K562 (cell line): ENCODE data around the gene MYB. TPM values are rescaled to one million over a fixed set of nuclear protein-coding genes. Genes with fewer than 3 reads are reported as not detected.

Source experiments
- ATAC-seq: fragments of 200-7000 bp; cut with Tn5 transposase; 3 replicates; pipeline ENCODE4 v1.9.1; 2020; ENCODE audit warnings: moderate library complexity
- BruUV-seq: library from RNA; stranded (reverse); fragments of 400-500 nt; replicated peaks from 2 replicates; lab custom pipeline; 2021; lab: Mats Ljungman, UMichigan
- CTCF ChIA-PET: fragments of 300-600 bp; formaldehyde crosslinking; extraction: SDS; loops from one replicate; lab custom pipeline; 2021; ENCODE audit warnings: low intra/inter-chr PET ratio; lab: Yijun Ruan, JAX
- POLR2A ChIA-PET: fragments of 300-600, 350-650 bp; sonication (Branson Sonifier 250); formaldehyde crosslinking; extraction: SDS; loops from one replicate; lab custom pipeline; 2021; ENCODE audit warnings: antibody characterized with exemption, inconsistent platforms; lab: Yijun Ruan, JAX
- DNase-seq, 4 experiments: peaks; one replicate each; pipeline versions ENCODE4 v3.0.0 to v3.0.0-alpha.2; 2011 to 2018; ENCODE audit warnings: low spot score in 3 of 4, mixed read lengths in 3 of 4; ENCODE audit errors: extremely low read depth in 1 of 4
- FAIRE-seq: peaks from 2 replicates; lab custom pipeline; 2011; peaks lifted over from hg19 to GRCh38; lab: Jason Lieb, UNC
- H2AFZ ChIP-seq: 2 replicates; pipeline ENCODE4 v1.6.0; 2011; ENCODE audit warnings: low read depth, low read length, control low read depth, inconsistent platforms
- H3K27ac ChIP-seq: fragments of 200-600 bp; 3 replicates; pipeline ENCODE4 v1.8.0; 2011; ENCODE audit warnings: low read depth, mild to moderate bottlenecking, control low read depth, inconsistent platforms, low read length, moderate library complexity, mixed read lengths; ENCODE audit errors: extremely low read depth
- H3K27me3 ChIP-seq, 2 experiments: fragments of 300-600 bp in 1 of 2; 2 replicates in 1 of 2; 3 replicates in 1 of 2; pipeline versions ENCODE4 v1.6.0 to v1.8.0; 2011; ENCODE audit warnings: inconsistent platforms in 2 of 2, low read length in 2 of 2, mild to moderate bottlenecking in 1 of 2, mixed read lengths in 1 of 2, moderate library complexity in 1 of 2; ENCODE audit not compliant: control insufficient read depth in 2 of 2, insufficient read depth in 2 of 2
- H3K36me3 ChIP-seq: fragments of 300-600 bp; 3 replicates; pipeline ENCODE4 v1.8.0; 2011; ENCODE audit warnings: mild to moderate bottlenecking, low read length, inconsistent platforms; ENCODE audit not compliant: control insufficient read depth, insufficient read depth
- H3K4me1 ChIP-seq, 2 experiments: fragments of 200-600 bp in 1 of 2; replicated peaks in 1 of 2; 2 replicates in 1 of 2; 3 replicates in 1 of 2; pipeline versions ENCODE4 v1.5.1 to v1.8.0; 2011; ENCODE audit warnings: inconsistent platforms in 2 of 2, low read length in 2 of 2, mild to moderate bottlenecking in 1 of 2, mixed read lengths in 1 of 2, moderate library complexity in 1 of 2; ENCODE audit not compliant: control insufficient read depth in 2 of 2, insufficient read depth in 2 of 2
- H3K4me2 ChIP-seq: 2 replicates; pipeline ENCODE4 v1.6.1; 2011; ENCODE audit warnings: low read length, control low read depth, inconsistent platforms, mixed read lengths; ENCODE audit not compliant: insufficient read depth
- H3K4me3 ChIP-seq: fragments of 200-600 bp; sonication (generic), shearing (Covaris generic); 2 replicates; pipeline ENCODE4 v1.5.1; 2016; ENCODE audit warnings: control low read depth, inconsistent platforms
- H3K79me2 ChIP-seq: fragments of 200-600 bp; 3 replicates; pipeline ENCODE4 v1.8.0; 2011; ENCODE audit warnings: low read length, inconsistent platforms; ENCODE audit not compliant: control insufficient read depth, insufficient read depth
- H3K9ac ChIP-seq, 2 experiments: 2 replicates each; pipeline versions ENCODE4 v1.6.0 to v1.6.1; 2011; ENCODE audit warnings: low read depth in 2 of 2, low read length in 2 of 2, control low read depth in 1 of 2, inconsistent platforms in 1 of 2, mild to moderate bottlenecking in 1 of 2, mixed read lengths in 1 of 2; ENCODE audit not compliant: insufficient read depth in 1 of 2
- H3K9me1 ChIP-seq: one replicate; pipeline ENCODE4 v1.6.0; 2011; ENCODE audit warnings: inconsistent platforms, mild to moderate bottlenecking, low read length, moderate library complexity; ENCODE audit not compliant: control insufficient read depth, insufficient read depth
- H3K9me3 ChIP-seq: replicated peaks from 2 replicates; pipeline ENCODE4 v1.5.1; 2011; ENCODE audit warnings: low read depth, low read length, inconsistent platforms; ENCODE audit not compliant: control insufficient read depth, insufficient read depth
- H4K20me1 ChIP-seq: replicated peaks from 2 replicates; pipeline ENCODE4 v1.6.1; 2011; ENCODE audit warnings: low read length, inconsistent platforms, mixed read lengths; ENCODE audit not compliant: control insufficient read depth, insufficient read depth
- CEBPG ChIP-seq, 3 experiments: fragments of 200-800 bp in 1 of 3; sonication (Bioruptor generic) in 1 of 3; sonication (generic) in 1 of 3; formaldehyde crosslinking in 1 of 3; IDR thresholded peaks in 2 of 3; conservative IDR thresholded peaks in 1 of 3; 2 replicates each; pipeline versions ENCODE4 v1.6.1 to v1.8.0; 2016 to 2022; ENCODE audit warnings: missing compliant biosample characterization in 2 of 3, missing genetic modification characterization in 2 of 3, mild to moderate bottlenecking in 1 of 3, missing genetic modification reagents in 1 of 3
- CHD2 ChIP-seq: IDR thresholded peaks from 2 replicates; pipeline ENCODE4 v1.6.1; 2011; ENCODE audit warnings: low read depth, low read length
- HOXB6 ChIP-seq: fragments of 250-450 bp; sonication (Bioruptor Pico); IDR thresholded peaks from 2 replicates; pipeline ENCODE4 v1.5.1; 2022; ENCODE audit warnings: mild to moderate bottlenecking, borderline replicate concordance
- JUND ChIP-seq, 2 experiments: IDR thresholded peaks; 2 replicates in 1 of 2; 3 replicates in 1 of 2; pipeline ENCODE4 v1.6.1; 2011; ENCODE audit warnings: borderline replicate concordance in 2 of 2, low read depth in 2 of 2, low read length in 2 of 2, improper control_type of control experiment in 1 of 2, missing biosample characterization in 1 of 2, missing genetic modification characterization in 1 of 2, missing genetic modification reagents in 1 of 2
- NR0B1 ChIP-seq: fragments of 450-650 bp; IDR thresholded peaks from one replicate; pipeline ENCODE4 v1.6.1; 2018; ENCODE audit warnings: mild to moderate bottlenecking, moderate library complexity; ENCODE audit not compliant: partially characterized antibody
- SMARCC2 ChIP-seq: fragments of 450-650 bp; IDR thresholded peaks from 2 replicates; pipeline ENCODE4 v1.6.1; 2017; ENCODE audit warnings: antibody characterized with exemption, moderate library complexity, mild to moderate bottlenecking, low read depth
- TBP ChIP-seq: optimal IDR thresholded peaks from 2 replicates; pipeline ENCODE3; 2011; ENCODE audit warnings: low read depth, low read length, improper control_type of control experiment
- ZNF121 ChIP-seq: sonication (generic); formaldehyde crosslinking; conservative IDR thresholded peaks from 2 replicates; pipeline ENCODE4 v1.8.0; 2022; ENCODE audit warnings: missing genetic modification reagents
- WGBS: fragments of 100-300 bp; shearing (Covaris generic); methylation state at CpG from one replicate; pipeline ENCODE4 v1.1.6; 2016; ENCODE audit warnings: low coverage, mixed read lengths; ENCODE audit not compliant: insufficient coverage; ENCODE audit errors: missing lambda C conversion rate; 5-methylcytosine and 5-hydroxymethylcytosine counted together
- in situ Hi-C: fragments of 300-500 bp; cut with MboI; formaldehyde crosslinking; loops from 4 replicates; pipeline ENCODE4 v1.15.0; 2018; ENCODE audit warnings: inconsistent platforms, mixed read lengths
- intact Hi-C: fragments of 100-400 bp; cut with micrococcal nuclease; formaldehyde crosslinking; loops from 2 replicates; pipeline ENCODE4 v1.14.2; 2022
- polyA plus RNA-seq, 8 experiments: library from polyadenylated mRNA; depleted of rRNA in 4 of 8; stranded (reverse) in 5 of 8; unstranded in 3 of 8; fragments of >200 nt; fragmentation: Nextera tagmentation in 2 of 8; fragmentation: Illumina TruSeq in 1 of 8; extraction: Ambion mirVana in 2 of 8; extraction: Trizol in 1 of 8; gene quantifications; 2 replicates each; pipeline versions ENCODE4 v1.2.1 to v1.2.3, GENCODE V29; 2011 to 2014; ENCODE audit warnings: inconsistent platforms in 1 of 8, missing spikeins in 1 of 8
- total RNA-seq, 7 experiments: library from RNA; depleted of rRNA in 6 of 7; stranded (reverse); fragments of >200 nt in 6 of 7; fragmentation: Illumina TruSeq in 2 of 7; extraction: Trizol in 2 of 7; gene quantifications; 2 replicates each; pipeline versions ENCODE4 v1.2.1 to v1.2.3, GENCODE V29; 2011 to 2021; ENCODE audit warnings: low replicate concordance in 1 of 7

The MYB gene
- total and polyA plus RNA-seq, 9 of the 15 experiments (the other 6 are each of a cell fraction or from before 2014, with no cell fraction given), result 35.8 to 218 (median 140) TPM

- no peak for TF ChIP-seq NR0B1
Measured at GRCh38 chr6:135267085-135267484, 86.0 kb downstream of the MYB start (continued).

- CTCF ChIA-PET, result no interaction called here
- in situ Hi-C loops, result no loop called here
- TF ChIP-seq CHD2 (no peak), JUND (IDR thresholded peaks at IDR 0.05; ENCODE audit: borderline replicate concordance, low read depth, low read length) (no peak), JUND (tag; IDR thresholded peaks at IDR 0.05; ENCODE audit: borderline replicate concordance, low read depth, low read length) (no peak), HOXB6 (no peak), SMARCC2 (no peak), ZNF121 (CRISPR knock-in tag) (peak; percentile 56), TBP (no peak), CEBPG (CRISPR knock-in tag; IDR thresholded peaks at IDR 0.05) (peak; percentile 50; the same call in 1 of the 2 replicates), CEBPG (tag; conservative IDR thresholded peaks at IDR 0.05 in 1 of 2, IDR thresholded peaks at IDR 0.05 in 1 of 2) (no peak)
Measured at GRCh38 chr6:135268263-135268662, 87.2 kb downstream of the MYB start.

More at GRCh38 chr6:135268263-135268662, 87.2 kb downstream of the MYB start:
- no peak for ATAC-seq
- Histone ChIP-seq H3K27ac (no peak overlapping the region), H3K9me3 (no peaks in the 10 kb centered on the region), H3K4me1 (no peaks in the 10 kb centered on the region; a peak in 2 of 5 replicates), H3K79me2 (no peaks in the 10 kb centered on the region), H2AFZ (no peak overlapping the region; the same call in 1 of the 2 replicates), H3K4me2 (no peak overlapping the region), H4K20me1 (no peaks in the 10 kb centered on the region), H3K4me3 (no peak overlapping the region), H3K27me3 (no peaks in the 10 kb centered on the region), H3K36me3 (no peaks in the 10 kb centered on the region), H3K9ac (no peak overlapping the region), H3K9me1 (no peaks in the 10 kb centered on the region)
- WGBS, result 62% methylated on average over 3 of the region's 3 CpGs
- FAIRE-seq, result no peak
- intact Hi-C loops, result no loop called here
- DNase-seq, result no peak
- POLR2A ChIA-PET, result interaction anchor here (1.1 to 1.7 kb wide), 3 partner anchors 10 to 14 kb away, joined by 3 to 5 read pairs (median 4); no protein-coding TSS in a partner anchor
- no TSS peak for BruUV-seq
